ENCODE data around the gene PSORS1C2.

Gene PSORS1C2

DNA sequence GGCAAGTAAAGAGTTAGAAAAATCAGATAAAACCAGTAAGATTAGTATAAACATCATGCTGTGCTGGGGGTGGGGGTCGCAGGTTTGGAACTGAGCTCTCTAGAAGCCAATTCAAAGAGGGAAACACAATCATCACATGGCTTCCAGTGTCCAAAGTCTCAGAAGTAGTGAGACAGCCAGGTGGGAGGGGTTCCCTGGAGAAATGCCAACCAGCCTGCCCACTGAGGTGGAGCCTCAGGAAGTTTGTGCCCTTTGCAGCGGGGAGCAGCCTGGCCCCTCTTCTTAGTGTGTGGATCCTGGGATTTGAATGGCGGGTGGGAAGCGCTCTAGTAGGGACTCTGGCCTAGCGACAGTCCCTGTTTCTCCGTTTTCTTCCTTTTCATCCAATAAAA, 47.9 kb downstream of the PSORS1C2 start:
- Histone ChIP-seq H3K27ac (no peak overlapping the region), H3K4me3 (no peak overlapping the region)

DNA sequence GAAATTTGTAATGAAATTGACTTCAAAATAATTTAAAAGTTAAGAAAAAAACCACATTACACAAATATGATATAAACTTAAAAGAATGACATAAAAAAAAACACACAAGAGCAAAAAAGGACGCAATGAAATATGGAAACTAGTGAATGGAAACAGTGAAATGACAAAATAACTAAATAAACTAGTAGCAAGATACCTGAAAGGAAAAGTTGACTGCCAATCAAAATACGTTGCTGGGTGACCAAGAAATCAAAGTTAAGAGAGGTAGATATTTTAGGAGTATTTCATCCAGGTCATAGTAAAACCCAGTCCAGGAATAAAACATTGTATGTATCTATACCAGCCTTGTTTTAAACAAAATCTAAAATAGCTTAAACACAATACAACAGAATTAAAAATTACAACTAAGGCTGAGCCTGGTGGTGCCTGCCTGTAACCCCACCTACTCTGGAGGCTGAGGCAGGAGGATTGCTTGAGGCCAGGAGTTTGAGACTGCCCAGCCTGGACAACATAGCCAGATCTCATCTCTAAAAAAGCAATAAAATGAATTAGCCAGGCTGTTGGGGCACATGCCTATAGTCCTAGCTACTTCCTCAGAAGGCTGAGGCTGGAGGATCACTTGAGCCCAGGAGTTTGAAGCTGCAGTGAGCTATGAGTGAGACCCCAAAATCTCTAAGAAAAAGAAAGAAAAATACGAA, 48.4 kb downstream of the PSORS1C2 start:
- H3K4me3 ChIP-seq: no peak overlapping the region
- H3K27ac ChIP-seq: no peak overlapping the region
